Fibroblast of upper back skin (primary cell): ENCODE data around the gene GOLGA6L2.
"Not testable (repeated sequence)": the region's sequence is repeated elsewhere in the genome, so short reads cannot be mapped to it uniquely, and the experiment has no call there.

Experiments used
- DNase-seq: peaks from one replicate; pipeline ENCODE4 v3.0.0-alpha.2; 2013

Gene GOLGA6L2

GRCh38 chr15:23424111-23424904, 22.7 kb downstream of the GOLGA6L2 start:
- no peak for DNase-seq

- DNase-seq: no peak
Observed at GRCh38 chr15:23422946-23423708, 23.9 kb downstream of the GOLGA6L2 start.

- DNase-seq: no peak
Observed at GRCh38 chr15:23422099-23422945, 24.7 kb downstream of the GOLGA6L2 start.

GRCh38 chr15:23420806-23421575, 26.1 kb downstream of the GOLGA6L2 start:
- DNase-seq: no peak

- DNase-seq: no peak
Observed at GRCh38 chr15:23416349-23417276, 30.4 kb downstream of the GOLGA6L2 start.

- DNase-seq: not testable (repeated sequence)
Observed at GRCh38 chr15:23415866-23416265, 31.2 kb downstream of the GOLGA6L2 start.

GRCh38 chr15:23415321-23415865, 31.6 kb downstream of the GOLGA6L2 start:
- no peak for DNase-seq

- not testable (repeated sequence) for DNase-seq
Observed at GRCh38 chr15:23412881-23413600, 34.0 kb downstream of the GOLGA6L2 start.

GRCh38 chr15:23411841-23412240, 35.2 kb downstream of the GOLGA6L2 start:
- DNase-seq: no peak

- no peak for DNase-seq
Observed at GRCh38 chr15:23403550-23403949, 43.5 kb downstream of the GOLGA6L2 start.

- no peak for DNase-seq
Observed at GRCh38 chr15:23402544-23402943, 44.5 kb downstream of the GOLGA6L2 start.

GRCh38 chr15:23402140-23402539, 44.9 kb downstream of the GOLGA6L2 start:
- no peak for DNase-seq

GRCh38 chr15:23401627-23402026, 45.4 kb downstream of the GOLGA6L2 start:
- no peak for DNase-seq

- DNase-seq: not testable (repeated sequence)
Observed at GRCh38 chr15:23399207-23399606, 47.8 kb downstream of the GOLGA6L2 start.

GRCh38 chr15:23398357-23398756, 48.7 kb downstream of the GOLGA6L2 start:
- DNase-seq: not testable (repeated sequence)

- no peak for DNase-seq
Observed at GRCh38 chr15:23397779-23398178, 49.3 kb downstream of the GOLGA6L2 start.

GRCh38 chr15:23395832-23396231, 51.2 kb downstream of the GOLGA6L2 start:
- DNase-seq: no peak

- DNase-seq: no peak
Observed at GRCh38 chr15:23395030-23395692, 51.9 kb downstream of the GOLGA6L2 start.
